OCI-LY1 (cell line): ENCODE results near the gene BTBD2.
A peak's percentile ranks its signal among the peaks of the same experiment; 100 is the strongest.

Experiments
- H2AFZ ChIP-seq: fragments of 200-600 bp; sonication (generic), shearing (Covaris generic); 2 replicates; pipeline ENCODE4 v1.6.0; 2014; ENCODE audit warnings: antibody characterized with exemption, mild to moderate bottlenecking, low read length
- H3F3A ChIP-seq: fragments of 200-600 bp; sonication (generic), shearing (Covaris generic); 2 replicates; pipeline ENCODE4 v1.6.0; 2014; ENCODE audit warnings: mild to moderate bottlenecking, antibody characterized with exemption, low read length, moderate library complexity; ENCODE audit not compliant: insufficient read depth
- H3K27ac ChIP-seq: fragments of 200-600 bp; sonication (generic); 2 replicates; pipeline ENCODE4 v1.5.1; 2014; ENCODE audit warnings: low read length, mixed run types, mild to moderate bottlenecking, low read depth; ENCODE audit not compliant: poor library complexity, severe bottlenecking
- H3K27me3 ChIP-seq: fragments of 200-600 bp; sonication (generic); 2 replicates; pipeline ENCODE4 v1.6.0; 2014; ENCODE audit warnings: antibody characterized with exemption, mild to moderate bottlenecking, low read length, moderate library complexity; ENCODE audit not compliant: insufficient read depth
- H3K36me3 ChIP-seq: fragments of 200-600 bp; sonication (generic); 2 replicates; pipeline ENCODE4 v1.6.1; 2014; ENCODE audit warnings: mild to moderate bottlenecking, antibody characterized with exemption, low read length, moderate library complexity, mixed read lengths; ENCODE audit not compliant: insufficient read depth
- H3K4me1 ChIP-seq: fragments of 200-600 bp; sonication (generic); 2 replicates; pipeline ENCODE4 v1.5.1; 2014; ENCODE audit warnings: mild to moderate bottlenecking, low read length, moderate library complexity; ENCODE audit not compliant: insufficient read depth, severe bottlenecking
- H3K4me2 ChIP-seq: fragments of 200-600 bp; sonication (generic), shearing (Covaris generic); 2 replicates; pipeline ENCODE4 v1.6.1; 2014; ENCODE audit warnings: low read length
- H3K4me3 ChIP-seq: fragments of 200-600 bp; sonication (generic); 2 replicates; pipeline ENCODE4 v1.5.1; 2014; ENCODE audit warnings: low read length, low read depth, mild to moderate bottlenecking, mixed read lengths; ENCODE audit not compliant: poor library complexity, severe bottlenecking
- H3K79me2 ChIP-seq: fragments of 200-600 bp; shearing (Covaris generic); 2 replicates; pipeline ENCODE4 v1.6.1; 2016; ENCODE audit warnings: mixed run types, low read length, mixed read lengths; ENCODE audit not compliant: insufficient read depth
- H3K9ac ChIP-seq: fragments of 200-600 bp; sonication (generic), shearing (Covaris generic); 2 replicates; pipeline ENCODE4 v1.6.1; 2014; ENCODE audit warnings: mild to moderate bottlenecking, low read length, mixed read lengths
- H3K9me2 ChIP-seq: fragments of 200-600 bp; sonication (generic), shearing (Covaris generic); 2 replicates; pipeline ENCODE4 v1.6.1; 2014; ENCODE audit warnings: low read depth, mild to moderate bottlenecking, low read length, mixed read lengths
- H3K9me3 ChIP-seq: fragments of 200-600 bp; shearing (Covaris generic); 2 replicates; pipeline ENCODE4 v1.6.1; 2014; ENCODE audit warnings: low read length, mixed read lengths
- H4K20me1 ChIP-seq: fragments of 200-600 bp; sonication (generic), shearing (Covaris generic); 2 replicates; pipeline ENCODE4 v1.6.0; 2016; ENCODE audit warnings: mild to moderate bottlenecking, low read length; ENCODE audit not compliant: insufficient read depth
- CTCF ChIP-seq: fragments of 200-600 bp; sonication (generic), shearing (Covaris generic); IDR thresholded peaks from 2 replicates; pipeline ENCODE4 v1.5.1; 2017; ENCODE audit warnings: mild to moderate bottlenecking, antibody characterized with exemption, low read length, moderate library complexity, mixed read lengths
- EZH2 ChIP-seq: fragments of 200-600 bp; sonication (generic), shearing (Covaris generic); IDR thresholded peaks from 2 replicates; pipeline ENCODE4 v1.8.0; 2017; ENCODE audit warnings: borderline replicate concordance, mixed run types, mild to moderate bottlenecking, antibody characterized with exemption, low read length, moderate library complexity, mixed read lengths

Gene BTBD2

GRCh38 chr19:2047449-2048103, 32.1 kb upstream of the BTBD2 start:
- H3K27ac ChIP-seq, result peak overlapping the region; percentile 12
- no peak overlapping the region for H2AFZ ChIP-seq
- no peaks in the 10 kb centered on the region for H3K9me2 ChIP-seq
- no peaks in the 10 kb centered on the region for H3F3A ChIP-seq
- TF ChIP-seq EZH2 (no peak), CTCF (no peak)
- H3K27me3 ChIP-seq, result no peaks in the 10 kb centered on the region
- peaks cover 13% of the 10 kb centered on the region; the same call in 1 of the 2 replicates for H3K36me3 ChIP-seq
- H3K4me2 ChIP-seq, result peak overlapping the region; percentile 91
- no peaks in the 10 kb centered on the region for H3K79me2 ChIP-seq
- H4K20me1 ChIP-seq, result no peaks in the 10 kb centered on the region
- H3K4me3 ChIP-seq, result peak overlapping the region; percentile 77
- H3K9me3 ChIP-seq, result no peaks in the 10 kb centered on the region
- H3K4me1 ChIP-seq, result peaks cover 70% of the 10 kb centered on the region
- H3K9ac ChIP-seq, result no peak overlapping the region; the same call in 1 of the 2 replicates

GRCh38 chr19:2047076-2047448, 31.5 kb upstream of the BTBD2 start:
- Histone ChIP-seq H3K4me3 (no peak overlapping the region), H3K4me2 (no peak overlapping the region), H3K9me2 (no peaks in the 10 kb centered on the region), H3K79me2 (no peaks in the 10 kb centered on the region), H3K27ac (no peak overlapping the region), H2AFZ (no peak overlapping the region), H4K20me1 (no peaks in the 10 kb centered on the region), H3F3A (no peaks in the 10 kb centered on the region), H3K36me3 (peaks cover 15% of the 10 kb centered on the region; the same call in 1 of the 2 replicates), H3K9ac (no peak overlapping the region), H3K9me3 (no peaks in the 10 kb centered on the region), H3K27me3 (no peaks in the 10 kb centered on the region), H3K4me1 (peaks cover 69% of the 10 kb centered on the region)
- no peak for TF ChIP-seq EZH2
- peak; percentile 9; the same call in 1 of the 2 replicates for TF ChIP-seq CTCF

- TF ChIP-seq CTCF, result no peak
- no peak for TF ChIP-seq EZH2
- Histone ChIP-seq H3K4me1 (peaks cover 67% of the 10 kb centered on the region), H3K4me2 (no peak overlapping the region)
These were observed 30.8 kb upstream of the BTBD2 start for GRCh38 chr19:2046046-2046907.

More at GRCh38 chr19:2046046-2046907, 30.8 kb upstream of the BTBD2 start:
- Histone ChIP-seq H3K36me3 (peaks cover 20% of the 10 kb centered on the region; the same call in 1 of the 2 replicates), H3K4me3 (no peak overlapping the region), H3K9ac (no peak overlapping the region), H3K9me2 (no peaks in the 10 kb centered on the region), H3K79me2 (no peaks in the 10 kb centered on the region), H3F3A (no peaks in the 10 kb centered on the region), H3K9me3 (no peaks in the 10 kb centered on the region), H2AFZ (no peak overlapping the region), H4K20me1 (no peaks in the 10 kb centered on the region), H3K27me3 (no peaks in the 10 kb centered on the region), H3K27ac (no peak overlapping the region)
